GM19239 (cell line): ENCODE data around the gene MCFD2.

Experiments
- DNase-seq: peaks from one replicate; pipeline ENCODE4 v3.0.0; 2011; ENCODE audit warnings: low spot score; ENCODE audit not compliant: insufficient read length
- FAIRE-seq: peaks from 2 replicates; lab custom pipeline; 2011; peaks lifted over from hg19 to GRCh38; lab: Jason Lieb, UNC

The MCFD2 gene

GRCh38 chr2:46915281-46915810 lies at the start of gene MCFD2:
Gene MCFD2, minus strand, starts transcription at chr2:46915806. Its CDS starts 6,635 bp downstream, at chr2:46909171.
- FAIRE-seq (no peak), DNase-seq (no peak)

GRCh38 chr2:46964835-46965560 lies 49.4 kb upstream of the MCFD2 start:
- no peak for DNase-seq
- FAIRE-seq, result no peak

- no peak for FAIRE-seq
Observed at GRCh38 chr2:46963941-46964673, 48.5 kb upstream of the MCFD2 start.

GRCh38 chr2:46963210-46963609 lies 47.6 kb upstream of the MCFD2 start:
- DNase-seq, result no peak
- FAIRE-seq, result no peak

More at GRCh38 chr2:46963941-46964673, 48.5 kb upstream of the MCFD2 start:
- DNase-seq, result no peak

GRCh38 chr2:46962751-46963150 lies 47.1 kb upstream of the MCFD2 start:
- no peak for FAIRE-seq
- DNase-seq, result no peak

GRCh38 chr2:46960618-46961017 lies 45.0 kb upstream of the MCFD2 start:
- DNase-seq, result no peak
- FAIRE-seq, result no peak

GRCh38 chr2:46958431-46959017 lies 42.9 kb upstream of the MCFD2 start:
- DNase-seq (no peak), FAIRE-seq (no peak)

GRCh38 chr2:46956981-46957531 lies 41.5 kb upstream of the MCFD2 start:
- no peak for FAIRE-seq
- DNase-seq, result no peak

GRCh38 chr2:46955764-46956163 lies 40.2 kb upstream of the MCFD2 start:
- FAIRE-seq, result no peak
- no peak for DNase-seq

- no peak for DNase-seq
- FAIRE-seq, result no peak
Observed at GRCh38 chr2:46954951-46955571, 39.5 kb upstream of the MCFD2 start.

- DNase-seq, result no peak
- no peak for FAIRE-seq
Observed at GRCh38 chr2:46952171-46952570, 36.6 kb upstream of the MCFD2 start.

GRCh38 chr2:46951290-46952064 lies 35.9 kb upstream of the MCFD2 start:
- FAIRE-seq, result no peak

GRCh38 chr2:46950314-46950713 lies 34.7 kb upstream of the MCFD2 start:
- DNase-seq (no peak), FAIRE-seq (no peak)

More at GRCh38 chr2:46951290-46952064, 35.9 kb upstream of the MCFD2 start:
- no peak for DNase-seq

- no peak for DNase-seq
- FAIRE-seq, result no peak
Observed at GRCh38 chr2:46947841-46948240, 32.2 kb upstream of the MCFD2 start.

- no peak for DNase-seq
- FAIRE-seq, result no peak
Observed at GRCh38 chr2:46945671-46946070, 30.1 kb upstream of the MCFD2 start.

- peak; percentile 87 for FAIRE-seq
- peak; percentile 41 for DNase-seq
Observed at GRCh38 chr2:46943881-46944798, 28.5 kb upstream of the MCFD2 start.

GRCh38 chr2:46942891-46943626 lies 27.5 kb upstream of the MCFD2 start:
- no peak for DNase-seq
- FAIRE-seq, result peak; percentile 71

- peak; percentile 33 for DNase-seq
Observed at GRCh38 chr2:46942143-46942526, 26.5 kb upstream of the MCFD2 start.

More at GRCh38 chr2:46942143-46942526, 26.5 kb upstream of the MCFD2 start:
- peak; percentile 79 for FAIRE-seq
